Measurements from ENCODE around the gene RNU2-63P. TPM values are rescaled to one million over a fixed set of nuclear protein-coding genes. Genes with fewer than 3 reads are reported as not detected.

RNU2-63P gene
- total RNA-seq, 1 experiment from 2014 or later = not detected

DNA sequence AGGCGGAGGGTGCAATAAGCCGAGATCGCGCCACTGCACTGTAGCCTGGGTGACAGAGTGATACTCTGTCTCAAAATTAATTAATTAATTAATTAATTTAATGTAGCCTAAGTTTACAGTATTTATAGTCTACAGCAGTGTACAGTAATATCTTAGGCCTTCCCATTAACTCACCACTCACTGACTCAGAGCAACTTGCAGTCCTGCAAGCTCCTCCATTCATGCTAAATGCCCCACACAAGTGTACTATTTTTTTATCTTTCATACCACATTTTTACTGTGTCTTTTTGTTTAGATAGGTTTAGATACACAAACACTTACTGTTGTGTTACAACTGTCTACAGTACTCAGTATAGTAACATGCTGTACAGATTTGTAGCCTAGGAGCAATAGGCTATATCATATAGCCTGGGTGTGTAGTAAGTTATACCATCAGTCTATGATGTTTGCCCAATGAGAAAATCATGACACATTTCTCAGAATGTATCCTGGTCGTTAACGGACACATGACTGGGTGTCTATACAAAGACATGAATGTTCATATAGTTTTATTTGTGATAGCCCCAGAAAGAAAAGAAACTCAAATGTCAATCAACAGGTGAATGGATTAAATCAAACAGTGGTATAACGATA is 15.8 kb upstream of the RNU2-63P start:
- Histone ChIP-seq H3K4me3 (no peak overlapping the region), H4K20me1 (ENCODE audit: insufficient read depth) (no peaks in the 10 kb centered on the region), H3K9me2 (ENCODE audit: insufficient read depth) (no peaks in the 10 kb centered on the region), H3K79me2 (ENCODE audit: low read depth) (no peaks in the 10 kb centered on the region), H2AFZ (no peak overlapping the region), H3K4me1 (replicated peaks; ENCODE audit: insufficient read depth) (no peaks in the 10 kb centered on the region), H3F3A (ENCODE audit: insufficient read depth, low read depth) (peaks cover 5% of the 10 kb centered on the region; the same call in 1 of the 2 replicates), H3K4me2 (no peak overlapping the region), H3K9me3 (ENCODE audit: insufficient read depth, low read depth) (no peaks in the 10 kb centered on the region; the same call in 1 of the 2 replicates), H3K27me3 (ENCODE audit: insufficient read depth, low read depth) (no peaks in the 10 kb centered on the region), H3K36me3 (ENCODE audit: low read depth) (peaks cover 33% of the 10 kb centered on the region), H3K27ac (no peak overlapping the region)
- ChIA-PET POLR2A (ENCODE audit: unreplicated experiment) (no interaction called here), CTCF (no interaction called here)
- no TSS peak for BruUV-seq (replicated peaks)
- intact Hi-C loops (cut with micrococcal nuclease; ENCODE audit: unreplicated experiment) = no loop called here
- no peak for DNase-seq
- TF ChIP-seq EZH2 (IDR thresholded peaks at IDR 0.05; ENCODE audit: low read depth) = no peak
- TF ChIP-seq, protein P1, sequence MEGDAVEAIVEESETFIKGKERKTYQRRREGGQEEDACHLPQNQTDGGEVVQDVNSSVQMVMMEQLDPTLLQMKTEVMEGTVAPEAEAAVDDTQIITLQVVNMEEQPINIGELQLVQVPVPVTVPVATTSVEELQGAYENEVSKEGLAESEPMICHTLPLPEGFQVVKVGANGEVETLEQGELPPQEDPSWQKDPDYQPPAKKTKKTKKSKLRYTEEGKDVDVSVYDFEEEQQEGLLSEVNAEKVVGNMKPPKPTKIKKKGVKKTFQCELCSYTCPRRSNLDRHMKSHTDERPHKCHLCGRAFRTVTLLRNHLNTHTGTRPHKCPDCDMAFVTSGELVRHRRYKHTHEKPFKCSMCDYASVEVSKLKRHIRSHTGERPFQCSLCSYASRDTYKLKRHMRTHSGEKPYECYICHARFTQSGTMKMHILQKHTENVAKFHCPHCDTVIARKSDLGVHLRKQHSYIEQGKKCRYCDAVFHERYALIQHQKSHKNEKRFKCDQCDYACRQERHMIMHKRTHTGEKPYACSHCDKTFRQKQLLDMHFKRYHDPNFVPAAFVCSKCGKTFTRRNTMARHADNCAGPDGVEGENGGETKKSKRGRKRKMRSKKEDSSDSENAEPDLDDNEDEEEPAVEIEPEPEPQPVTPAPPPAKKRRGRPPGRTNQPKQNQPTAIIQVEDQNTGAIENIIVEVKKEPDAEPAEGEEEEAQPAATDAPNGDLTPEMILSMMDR (conservative IDR thresholded peaks at IDR 0.05) = no peak

DNA sequence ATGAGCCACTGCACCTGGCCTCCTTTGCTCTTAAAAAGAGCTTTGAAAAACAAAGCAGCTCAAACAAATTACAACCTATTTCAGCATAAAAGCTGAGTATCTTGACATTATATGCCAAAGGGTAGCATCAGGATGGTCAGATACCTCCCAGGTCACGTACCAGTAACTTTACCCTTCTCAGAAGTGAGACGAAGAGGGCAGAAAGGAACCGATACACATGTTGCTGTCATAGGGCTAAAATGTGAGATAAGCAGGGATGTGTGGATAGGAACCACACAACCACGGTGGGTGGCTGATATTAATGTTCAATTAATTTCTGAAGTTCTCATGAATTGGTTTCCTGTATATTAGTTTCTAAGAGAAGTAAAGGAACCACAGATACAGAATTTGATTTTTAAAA is 12.6 kb upstream of the RNU2-63P start:
- Histone ChIP-seq H3K4me2 (no peak overlapping the region), H3K4me3 (no peak overlapping the region), H3K4me1 (replicated peaks; ENCODE audit: insufficient read depth) (no peaks in the 10 kb centered on the region), H4K20me1 (ENCODE audit: insufficient read depth) (no peaks in the 10 kb centered on the region), H3F3A (ENCODE audit: insufficient read depth, low read depth) (no peaks in the 10 kb centered on the region), H3K27ac (no peak overlapping the region), H3K9me3 (ENCODE audit: insufficient read depth, low read depth) (no peaks in the 10 kb centered on the region), H3K27me3 (ENCODE audit: insufficient read depth, low read depth) (no peaks in the 10 kb centered on the region), H3K36me3 (ENCODE audit: low read depth) (peaks cover 12% of the 10 kb centered on the region), H3K79me2 (ENCODE audit: low read depth) (no peaks in the 10 kb centered on the region), H2AFZ (no peak overlapping the region), H3K9me2 (ENCODE audit: insufficient read depth) (0 out of 2 replicates have a peak, but pooled peaks cover 4% of the 10 kb centered on the region)
- no peak for TF ChIP-seq EZH2 (IDR thresholded peaks at IDR 0.05; ENCODE audit: low read depth)
- TF ChIP-seq, protein P1 (conservative IDR thresholded peaks at IDR 0.05) = no peak
- DNase-seq = no peak
- BruUV-seq (replicated peaks) = no TSS peak
- ChIA-PET POLR2A (ENCODE audit: unreplicated experiment) (interaction anchor here (0.7 kb wide), 1 partner anchor 20 kb away, joined by 9 read pairs; no protein-coding TSS in a partner anchor), CTCF (no interaction called here)
- intact Hi-C loops (cut with micrococcal nuclease; ENCODE audit: unreplicated experiment) = no loop called here

DNA sequence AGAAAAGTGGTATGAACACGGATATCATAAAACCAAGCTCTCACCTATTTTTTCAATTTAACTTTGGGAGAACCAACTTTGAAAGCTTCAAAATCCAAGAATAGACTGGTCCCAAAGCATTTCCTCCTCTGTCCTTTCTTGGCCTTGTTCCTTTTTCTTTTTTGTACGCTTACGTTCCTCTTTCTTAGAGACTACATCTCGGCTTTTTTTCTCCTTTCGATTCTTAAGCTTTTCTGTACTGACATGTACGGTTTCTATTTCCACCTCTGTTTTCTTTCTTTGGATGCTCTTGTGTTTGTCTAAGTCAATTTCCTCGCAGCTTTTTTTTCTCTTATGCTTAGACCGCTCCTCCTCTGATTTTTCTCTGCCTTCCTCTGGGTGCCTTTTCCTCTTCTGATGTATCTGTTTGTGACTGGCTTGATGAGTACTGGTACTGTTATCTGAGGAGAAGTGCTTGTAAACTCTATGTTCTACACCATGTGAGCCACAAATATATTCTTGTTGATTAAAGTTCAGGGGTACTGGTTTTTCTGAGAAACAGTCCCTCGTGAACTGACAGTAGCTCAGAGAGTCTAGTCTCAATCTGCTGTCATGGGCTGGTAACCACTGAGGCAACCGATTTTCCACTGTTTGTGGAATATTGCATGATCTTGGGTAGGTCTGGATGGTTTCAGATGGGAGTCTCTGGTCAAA is 11.5 kb upstream of the RNU2-63P start:
- no peak for TF ChIP-seq EZH2 (IDR thresholded peaks at IDR 0.05; ENCODE audit: low read depth)
- TF ChIP-seq, protein P1 (conservative IDR thresholded peaks at IDR 0.05) = no peak
- no peak for DNase-seq
- H3K79me2 ChIP-seq (ENCODE audit: low read depth) = no peaks in the 10 kb centered on the region
- TSS peak; percentile 51 for BruUV-seq (replicated peaks)
- CTCF ChIA-PET = no interaction called here
- H3F3A ChIP-seq (ENCODE audit: insufficient read depth, low read depth) = no peaks in the 10 kb centered on the region
- no peak overlapping the region for H2AFZ ChIP-seq
- no peak overlapping the region for H3K4me2 ChIP-seq
- no peaks in the 10 kb centered on the region for H3K4me1 ChIP-seq (replicated peaks; ENCODE audit: insufficient read depth)
- POLR2A ChIA-PET (ENCODE audit: unreplicated experiment) = no interaction called here
- 0 out of 2 replicates have a peak, but pooled peaks cover 4% of the 10 kb centered on the region for H3K9me2 ChIP-seq (ENCODE audit: insufficient read depth)
- H3K4me3 ChIP-seq = no peak overlapping the region
- H3K27me3 ChIP-seq (ENCODE audit: insufficient read depth, low read depth) = no peaks in the 10 kb centered on the region
- peaks cover 12% of the 10 kb centered on the region for H3K36me3 ChIP-seq (ENCODE audit: low read depth)
- no peaks in the 10 kb centered on the region for H3K9me3 ChIP-seq (ENCODE audit: insufficient read depth, low read depth)
- no peaks in the 10 kb centered on the region for H4K20me1 ChIP-seq (ENCODE audit: insufficient read depth)
- intact Hi-C loops (cut with micrococcal nuclease; ENCODE audit: unreplicated experiment) = no loop called here
- no peak overlapping the region for H3K27ac ChIP-seq
